Measurements from ENCODE around the gene CIDEC. TPM values are rescaled to one million over a fixed set of nuclear protein-coding genes. Genes with fewer than 3 reads are reported as not detected.

The CIDEC gene
- total and polyA plus RNA-seq, 9 of the 15 experiments (the other 6 are each of a cell fraction or from before 2014, with no cell fraction given) = not detected

- TF ChIP-seq GTF3C2 (IDR thresholded peaks at IDR 0.05; ENCODE audit: borderline replicate concordance, extremely low read depth, insufficient read length) (no peak), SIX5 (IDR thresholded peaks at IDR 0.05; ENCODE audit: borderline replicate concordance in 1 of 2, insufficient read depth in 1 of 2, low read depth in 1 of 2, low read length in 2 of 2) (no peak), ZC3H8 (IDR thresholded peaks at IDR 0.05) (no peak), ZFP91 (CRISPR knock-in tag; IDR thresholded peaks at IDR 0.05) (no peak), ZNF707 (CRISPR knock-in tag; conservative IDR thresholded peaks at IDR 0.05) (no peak), HMG20A (CRISPR knock-in tag; conservative IDR thresholded peaks at IDR 0.05) (no peak), ARID3B (CRISPR knock-in tag; IDR thresholded peaks at IDR 0.05; ENCODE audit: borderline replicate concordance) (no peak), RBM39 (optimal IDR thresholded peaks at IDR 0.05; ENCODE audit: low read depth, low read length) (no peak), ERF (CRISPR knock-in tag; IDR thresholded peaks at IDR 0.05) (peak; percentile 78), XRCC5 (IDR thresholded peaks at IDR 0.05; ENCODE audit: low read depth, low read length) (0 out of 2 replicates have a peak, but pooled peaks have one; percentile 68), ZC3H11A (IDR thresholded peaks at IDR 0.05; ENCODE audit: low read depth, low read length) (no peak), FOXO4 (CRISPR knock-in tag; IDR thresholded peaks at IDR 0.05) (no peak), IRF2 (CRISPR knock-in tag; IDR thresholded peaks at IDR 0.05) (no peak), RNF2 (IDR thresholded peaks at IDR 0.05) (no peak), ATF1 (CRISPR knock-in tag; IDR thresholded peaks at IDR 0.05) (no peak), ATF1 (tag; IDR thresholded peaks at IDR 0.05) (peak; percentile 54; the same call in 1 of the 2 replicates), BRD9 (IDR thresholded peaks at IDR 0.05; ENCODE audit: low read depth, partially characterized antibody) (peak; percentile 47), ZNF449 (CRISPR knock-in tag; IDR thresholded peaks at IDR 0.05) (no peak), MAFK (IDR thresholded peaks at IDR 0.05; ENCODE audit: low read length) (0 out of 2 replicates have a peak, but pooled peaks have one; percentile 25), NFXL1 (CRISPR knock-in tag; IDR thresholded peaks at IDR 0.05) (no peak)
Observed at GRCh38 chr3:9843715-9844438, 36.2 kb downstream of the CIDEC start, which contains the start of gene RPUSD3 (continued).
